NB4 (cell line): ENCODE data around the gene DHCR24.

Experiments used
- CTCF ChIP-seq: IDR thresholded peaks from one replicate; pipeline ENCODE4 v1.5.1; 2012; ENCODE audit warnings: low read depth, low read length
- MYC ChIP-seq: IDR thresholded peaks from 2 replicates; pipeline ENCODE4 v1.6.1; 2011; ENCODE audit warnings: low read depth, low read length
- POLR2A ChIP-seq: IDR thresholded peaks from 2 replicates; pipeline ENCODE4 v1.6.1; 2011; ENCODE audit warnings: mild to moderate bottlenecking; ENCODE audit not compliant: insufficient read length; ENCODE audit errors: extremely low read depth

- TF ChIP-seq CTCF (no peak), POLR2A (no peak), MYC (no peak)
Measured at GRCh38 chr1:54816951-54817350, 70.0 kb downstream of the DHCR24 start.
